ENCODE measurements around the gene ARHGAP10.

The ARHGAP10 gene, protein sequence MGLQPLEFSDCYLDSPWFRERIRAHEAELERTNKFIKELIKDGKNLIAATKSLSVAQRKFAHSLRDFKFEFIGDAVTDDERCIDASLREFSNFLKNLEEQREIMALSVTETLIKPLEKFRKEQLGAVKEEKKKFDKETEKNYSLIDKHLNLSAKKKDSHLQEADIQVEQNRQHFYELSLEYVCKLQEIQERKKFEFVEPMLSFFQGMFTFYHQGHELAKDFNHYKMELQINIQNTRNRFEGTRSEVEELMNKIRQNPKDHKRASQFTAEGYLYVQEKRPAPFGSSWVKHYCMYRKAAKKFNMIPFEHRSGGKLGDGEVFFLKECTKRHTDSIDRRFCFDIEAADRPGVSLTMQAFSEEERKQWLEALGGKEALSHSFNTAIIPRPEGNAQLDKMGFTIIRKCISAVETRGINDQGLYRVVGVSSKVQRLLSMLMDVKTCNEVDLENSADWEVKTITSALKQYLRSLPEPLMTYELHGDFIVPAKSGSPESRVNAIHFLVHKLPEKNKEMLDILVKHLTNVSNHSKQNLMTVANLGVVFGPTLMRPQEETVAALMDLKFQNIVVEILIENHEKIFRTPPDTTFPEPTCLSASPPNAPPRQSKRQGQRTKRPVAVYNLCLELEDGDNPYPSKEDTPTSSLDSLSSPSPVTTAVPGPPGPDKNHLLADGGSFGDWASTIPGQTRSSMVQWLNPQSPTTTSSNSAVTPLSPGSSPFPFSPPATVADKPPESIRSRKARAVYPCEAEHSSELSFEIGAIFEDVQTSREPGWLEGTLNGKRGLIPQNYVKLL

GRCh38 chr4:147731580-147732517 is at the start of gene ARHGAP10:
TSS of gene ARHGAP10 (plus strand) at chr4:147732088. CDS start at chr4:147732302, 214 bp downstream.
- peaks cover 48% of the 10 kb centered on the region for H3K79me2 ChIP-seq (ENCODE audit: low read length)
- H3K9ac ChIP-seq (ENCODE audit: low read length): peak within 1 kb of the TSS; percentile 98
- peaks cover 29% of the 10 kb centered on the region for H3F3A ChIP-seq (ENCODE audit: insufficient read depth, low read length)
- H3K9me3 ChIP-seq (replicated peaks; ENCODE audit: insufficient read depth, low read length): no peaks in the 10 kb centered on the region
- TF ChIP-seq EZH2phosphoT487 (IDR thresholded peaks at IDR 0.05; ENCODE audit: low read length) (no peak), EZH2 (optimal IDR thresholded peaks at IDR 0.05; ENCODE audit: low read depth, low read length) (no peak)
- TF ChIP-seq, protein P1, sequence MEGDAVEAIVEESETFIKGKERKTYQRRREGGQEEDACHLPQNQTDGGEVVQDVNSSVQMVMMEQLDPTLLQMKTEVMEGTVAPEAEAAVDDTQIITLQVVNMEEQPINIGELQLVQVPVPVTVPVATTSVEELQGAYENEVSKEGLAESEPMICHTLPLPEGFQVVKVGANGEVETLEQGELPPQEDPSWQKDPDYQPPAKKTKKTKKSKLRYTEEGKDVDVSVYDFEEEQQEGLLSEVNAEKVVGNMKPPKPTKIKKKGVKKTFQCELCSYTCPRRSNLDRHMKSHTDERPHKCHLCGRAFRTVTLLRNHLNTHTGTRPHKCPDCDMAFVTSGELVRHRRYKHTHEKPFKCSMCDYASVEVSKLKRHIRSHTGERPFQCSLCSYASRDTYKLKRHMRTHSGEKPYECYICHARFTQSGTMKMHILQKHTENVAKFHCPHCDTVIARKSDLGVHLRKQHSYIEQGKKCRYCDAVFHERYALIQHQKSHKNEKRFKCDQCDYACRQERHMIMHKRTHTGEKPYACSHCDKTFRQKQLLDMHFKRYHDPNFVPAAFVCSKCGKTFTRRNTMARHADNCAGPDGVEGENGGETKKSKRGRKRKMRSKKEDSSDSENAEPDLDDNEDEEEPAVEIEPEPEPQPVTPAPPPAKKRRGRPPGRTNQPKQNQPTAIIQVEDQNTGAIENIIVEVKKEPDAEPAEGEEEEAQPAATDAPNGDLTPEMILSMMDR (IDR thresholded peaks at IDR 0.05; ENCODE audit: low read length): no peak
- H3K4me1 ChIP-seq (ENCODE audit: low read length): peaks cover 36% of the 10 kb centered on the region
- H3K9me2 ChIP-seq (replicated peaks; ENCODE audit: insufficient read depth, low read length): no peaks in the 10 kb centered on the region
- peak within 1 kb of the TSS; percentile 100 for H3K27ac ChIP-seq (ENCODE audit: low read length)
- peak within 1 kb of the TSS; percentile 84 for H2AFZ ChIP-seq (ENCODE audit: low read length)
- H3K27me3 ChIP-seq (replicated peaks; ENCODE audit: insufficient read depth, low read length): no peaks in the 10 kb centered on the region
- H3K4me2 ChIP-seq (ENCODE audit: low read depth, low read length): peak within 1 kb of the TSS; percentile 96
- peak within 1 kb of the TSS; percentile 95 for H3K4me3 ChIP-seq (ENCODE audit: low read length)
- no peaks in the 10 kb centered on the region for H3K36me3 ChIP-seq (replicated peaks; ENCODE audit: insufficient read depth, low read length)
- H4K20me1 ChIP-seq (ENCODE audit: insufficient read depth, low read length): no peaks in the 10 kb centered on the region; the same call in 1 of the 2 replicates
- peak; percentile 73 for DNase-seq

GRCh38 chr4:147682755-147683154 is 49.1 kb upstream of the ARHGAP10 start:
- Histone ChIP-seq H3K9me2 (replicated peaks; ENCODE audit: insufficient read depth, low read length) (no peaks in the 10 kb centered on the region), H3K9ac (ENCODE audit: low read length) (peak overlapping the region; percentile 76; the same call in 1 of the 2 replicates), H3K9me3 (replicated peaks; ENCODE audit: insufficient read depth, low read length) (no peaks in the 10 kb centered on the region), H3F3A (ENCODE audit: insufficient read depth, low read length) (peaks cover 6% of the 10 kb centered on the region; the same call in 1 of the 2 replicates), H3K27ac (ENCODE audit: low read length) (no peak overlapping the region), H3K4me3 (ENCODE audit: low read length) (peak overlapping the region; percentile 79), H3K79me2 (ENCODE audit: low read length) (peaks cover 16% of the 10 kb centered on the region), H4K20me1 (ENCODE audit: insufficient read depth, low read length) (no peaks in the 10 kb centered on the region), H3K36me3 (replicated peaks; ENCODE audit: insufficient read depth, low read length) (no peaks in the 10 kb centered on the region), H3K4me2 (ENCODE audit: low read depth, low read length) (peak overlapping the region; percentile 82), H2AFZ (ENCODE audit: low read length) (no peak overlapping the region), H3K4me1 (ENCODE audit: low read length) (peaks cover 10% of the 10 kb centered on the region; the same call in 1 of the 2 replicates), H3K27me3 (replicated peaks; ENCODE audit: insufficient read depth, low read length) (no peaks in the 10 kb centered on the region)
- TF ChIP-seq EZH2phosphoT487 (IDR thresholded peaks at IDR 0.05; ENCODE audit: low read length) (no peak), EZH2 (optimal IDR thresholded peaks at IDR 0.05; ENCODE audit: low read depth, low read length) (no peak)
- TF ChIP-seq, protein P1 (IDR thresholded peaks at IDR 0.05; ENCODE audit: low read length): no peak
- DNase-seq: no peak

DNA sequence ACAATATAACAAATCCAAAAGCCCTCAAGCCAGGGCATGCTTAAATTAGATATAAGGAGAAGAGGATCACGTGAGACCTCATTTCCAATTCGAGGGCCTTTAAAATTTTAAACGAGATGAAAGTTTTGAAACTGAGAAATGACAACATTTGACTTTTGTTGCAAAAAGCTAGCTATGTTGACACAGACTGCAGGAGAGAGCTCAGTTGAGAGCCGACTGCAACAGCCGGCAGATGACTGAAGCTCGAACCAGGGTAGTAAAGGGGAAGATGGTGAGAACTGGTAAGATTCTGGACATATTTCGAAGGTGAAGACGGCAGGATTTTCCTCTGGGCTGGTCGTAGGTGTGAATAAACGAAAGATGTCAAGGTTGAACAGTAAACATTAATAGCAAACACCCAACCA is 48.7 kb upstream of the ARHGAP10 start:
- peak overlapping the region; percentile 76 for H3K9ac ChIP-seq (ENCODE audit: low read length)
- H3K4me1 ChIP-seq (ENCODE audit: low read length): peaks cover 10% of the 10 kb centered on the region; the same call in 1 of the 2 replicates
- H3K9me3 ChIP-seq (replicated peaks; ENCODE audit: insufficient read depth, low read length): no peaks in the 10 kb centered on the region
- no peaks in the 10 kb centered on the region for H3K27me3 ChIP-seq (replicated peaks; ENCODE audit: insufficient read depth, low read length)
- peak overlapping the region; percentile 84 for H2AFZ ChIP-seq (ENCODE audit: low read length)
- no peaks in the 10 kb centered on the region for H4K20me1 ChIP-seq (ENCODE audit: insufficient read depth, low read length)
- H3F3A ChIP-seq (ENCODE audit: insufficient read depth, low read length): peaks cover 6% of the 10 kb centered on the region; the same call in 1 of the 2 replicates
- peak; percentile 42 for DNase-seq
- peak overlapping the region; percentile 82 for H3K4me2 ChIP-seq (ENCODE audit: low read depth, low read length)
- no peak for TF ChIP-seq EZH2phosphoT487 (IDR thresholded peaks at IDR 0.05; ENCODE audit: low read length)
- TF ChIP-seq, protein P1 (IDR thresholded peaks at IDR 0.05; ENCODE audit: low read length): no peak
- no peak for TF ChIP-seq EZH2 (optimal IDR thresholded peaks at IDR 0.05; ENCODE audit: low read depth, low read length)
- peaks cover 16% of the 10 kb centered on the region for H3K79me2 ChIP-seq (ENCODE audit: low read length)
- H3K4me3 ChIP-seq (ENCODE audit: low read length): peak overlapping the region; percentile 79
- H3K9me2 ChIP-seq (replicated peaks; ENCODE audit: insufficient read depth, low read length): no peaks in the 10 kb centered on the region
- no peaks in the 10 kb centered on the region for H3K36me3 ChIP-seq (replicated peaks; ENCODE audit: insufficient read depth, low read length)
- peak overlapping the region; percentile 74; the same call in 1 of the 2 replicates for H3K27ac ChIP-seq (ENCODE audit: low read length)

Data from MM.1S (cell line).